ENCODE measurements around the gene C22orf42.
"Not testable (repeated sequence)": the region's sequence is repeated elsewhere in the genome, so short reads cannot be mapped to it uniquely, and the experiment has no call there.

The C22orf42 gene

GRCh38 chr22:32135958-32136357, 23.1 kb downstream of the C22orf42 start:
- not testable (repeated sequence) for DNase-seq (ENCODE audit: low read depth)

DNA sequence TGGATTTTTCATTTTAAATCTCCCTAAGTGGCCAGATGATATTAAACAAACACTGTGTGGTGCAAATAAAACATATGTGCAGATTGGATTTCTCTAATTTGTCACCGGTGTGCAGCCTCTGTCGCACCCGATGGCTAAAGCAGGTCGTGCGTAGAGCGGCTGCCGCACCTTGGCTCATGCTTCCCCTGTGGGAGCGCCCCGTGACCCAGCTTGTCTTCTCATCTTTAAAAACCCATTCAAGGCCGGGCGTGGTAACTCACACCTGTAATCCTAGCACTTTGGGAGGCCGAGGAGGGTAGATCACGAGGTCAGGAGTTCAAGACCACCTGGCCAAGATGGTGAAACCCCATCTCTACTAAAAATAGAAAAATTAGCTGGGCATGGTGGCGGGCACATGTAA, 24.3 kb downstream of the C22orf42 start:
- DNase-seq (ENCODE audit: low read depth): not testable (repeated sequence)

DNA sequence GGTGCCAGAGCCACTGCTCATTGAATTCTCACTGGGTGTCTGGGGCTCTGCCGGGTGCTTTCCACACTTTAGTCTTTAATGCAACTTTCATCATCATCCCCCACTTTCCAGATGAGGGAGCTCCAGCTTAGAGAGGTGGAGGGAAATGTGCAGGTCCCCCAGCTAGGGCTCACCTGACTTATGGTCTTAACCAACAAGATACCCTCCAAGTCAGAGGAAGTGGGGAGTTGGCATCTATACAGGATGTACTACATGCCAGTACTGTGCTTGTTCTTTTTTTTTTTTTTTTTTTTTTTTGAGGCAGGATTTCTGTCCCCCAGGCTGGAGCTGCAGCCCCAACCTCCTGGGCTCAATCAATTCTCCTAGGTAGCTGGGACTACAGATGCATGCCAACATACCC, 26.3 kb downstream of the C22orf42 start:
- no peak for DNase-seq (ENCODE audit: low read depth)

DNA sequence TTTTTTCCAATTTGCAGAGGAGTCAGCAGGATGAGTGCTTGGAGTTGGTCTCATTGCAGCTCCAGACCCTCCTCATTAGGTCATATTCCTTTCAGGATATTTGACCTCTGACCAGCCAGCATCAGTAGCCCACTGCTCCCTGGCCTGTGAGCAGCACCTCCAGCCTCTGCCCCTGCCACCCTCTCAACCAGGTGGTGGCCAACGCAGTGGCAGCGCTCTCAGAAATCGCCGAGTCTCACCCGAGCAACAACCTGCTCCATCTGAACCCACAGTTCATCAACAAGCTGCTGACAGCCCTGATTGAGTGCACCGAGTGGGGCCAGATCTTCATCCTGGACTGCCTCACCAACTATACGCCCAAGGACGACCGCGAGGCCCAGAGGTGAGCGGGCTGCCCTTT, 27.0 kb downstream of the C22orf42 start:
- no peak for DNase-seq (ENCODE audit: low read depth)

GRCh38 chr22:32130464-32130863, 28.6 kb downstream of the C22orf42 start:
- no peak for DNase-seq (ENCODE audit: low read depth)

GRCh38 chr22:32127904-32128303, 31.2 kb downstream of the C22orf42 start:
- no peak for DNase-seq (ENCODE audit: low read depth)

GRCh38 chr22:32123657-32124056, 35.4 kb downstream of the C22orf42 start:
- no peak for DNase-seq (ENCODE audit: low read depth)

- DNase-seq (ENCODE audit: low read depth): no peak
Measured at GRCh38 chr22:32122899-32123298, 36.2 kb downstream of the C22orf42 start.

DNA sequence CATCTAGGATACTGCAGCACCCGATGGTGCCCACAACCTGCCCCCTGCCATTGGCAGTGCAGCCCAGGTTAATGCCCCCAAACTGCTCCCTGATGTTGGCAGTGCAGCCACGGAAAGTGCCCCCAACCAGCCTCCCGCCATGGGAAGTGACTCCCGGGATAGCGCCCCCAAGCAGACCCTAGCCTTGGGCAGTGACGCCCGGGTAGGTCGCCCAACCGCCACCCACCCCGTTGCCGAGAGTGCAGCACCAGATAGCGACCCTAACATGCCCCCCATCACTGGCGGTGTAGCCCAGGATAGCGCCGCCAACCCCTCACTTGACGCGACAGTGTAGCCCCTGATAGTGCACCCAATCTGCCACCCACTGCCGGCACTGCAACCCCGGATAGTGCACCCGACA, 38.5 kb downstream of the C22orf42 start:
- no peak for DNase-seq (ENCODE audit: low read depth)

DNA sequence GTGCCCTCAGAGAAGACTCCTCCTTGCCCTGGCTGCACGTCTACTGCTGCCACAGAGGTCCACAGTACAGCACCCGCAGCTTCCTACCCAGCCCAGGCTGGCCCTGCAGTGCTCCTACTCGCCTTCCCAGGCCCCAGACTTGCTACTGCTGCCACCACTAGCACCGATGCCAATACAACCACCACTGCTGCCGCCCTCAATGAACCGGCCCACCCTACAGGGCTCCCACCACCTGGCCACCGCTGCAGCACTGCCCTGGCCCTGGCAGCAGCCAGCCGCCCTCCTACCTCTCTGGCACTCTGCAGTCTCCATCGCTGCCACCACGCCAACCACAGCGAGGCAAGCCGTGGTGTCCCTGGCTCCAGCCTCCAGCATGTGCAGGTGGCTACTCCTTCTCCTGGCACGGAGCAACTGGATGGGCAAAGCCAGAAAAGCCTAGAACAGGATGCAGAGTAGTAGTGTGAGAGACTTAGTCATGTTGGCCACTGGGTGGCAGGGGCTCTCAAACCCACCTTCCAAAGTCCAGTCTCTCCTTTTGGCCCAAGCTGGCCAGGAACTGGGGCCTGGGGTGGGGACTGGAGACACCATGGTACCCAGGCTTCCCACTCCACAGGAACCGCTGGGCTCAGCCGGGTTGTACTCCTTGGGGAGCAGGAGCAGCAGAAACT, 39.4 kb downstream of the C22orf42 start:
- no peak for DNase-seq (ENCODE audit: low read depth)

DNA sequence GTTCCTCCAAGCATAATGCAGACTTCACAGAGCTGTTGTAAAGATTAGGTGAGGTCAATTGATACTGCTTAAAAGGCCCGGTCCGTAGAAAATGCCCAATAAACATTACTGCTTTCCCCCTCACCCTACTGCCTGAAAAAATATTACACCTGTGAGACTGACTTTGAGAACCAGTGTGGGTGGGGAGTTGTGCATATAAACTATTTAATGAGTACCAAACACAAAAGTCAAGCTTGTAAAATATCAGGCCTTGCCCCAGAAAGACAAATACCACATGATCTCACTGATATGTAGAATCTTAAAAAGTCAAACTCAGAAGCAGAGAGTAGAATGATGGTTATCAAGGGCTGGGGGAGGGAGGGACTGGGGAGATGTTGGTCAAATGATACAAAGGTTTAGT, 46.7 kb downstream of the C22orf42 start:
- DNase-seq (ENCODE audit: low read depth): no peak

- DNase-seq (ENCODE audit: low read depth): no peak
Measured at GRCh38 chr22:32106930-32107329, 52.2 kb downstream of the C22orf42 start.

DNA sequence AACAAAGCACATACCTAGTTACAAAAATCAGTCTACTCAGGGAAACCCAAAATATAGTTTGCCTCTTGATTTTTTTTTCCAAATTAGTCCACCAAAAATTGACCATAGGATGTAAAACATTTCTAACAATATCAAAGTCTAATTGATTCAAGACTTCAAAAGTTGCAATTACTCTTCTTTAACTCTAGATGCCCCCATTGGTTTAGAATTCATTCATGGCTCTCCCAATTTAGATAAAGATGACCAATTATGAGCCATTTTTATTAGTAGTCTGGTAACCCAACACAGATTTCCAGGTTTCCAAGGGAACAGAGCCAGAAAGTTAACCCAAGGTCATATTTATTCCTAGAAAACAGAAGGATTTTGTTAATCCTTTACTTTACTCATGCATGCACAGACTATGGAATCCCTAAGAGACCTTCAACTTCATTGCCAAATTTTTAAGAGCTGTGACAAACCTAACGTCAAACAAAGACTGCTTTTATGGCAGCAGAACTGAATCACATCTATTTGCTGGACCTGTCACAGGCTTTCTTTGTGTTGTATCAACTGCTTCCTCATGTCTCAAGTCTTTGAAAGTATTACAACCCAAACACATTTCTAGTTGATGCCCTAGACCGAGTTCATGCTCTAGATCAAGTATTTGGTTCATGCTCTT, 55.3 kb downstream of the C22orf42 start:
- no peak for DNase-seq (ENCODE audit: low read depth)

DNA sequence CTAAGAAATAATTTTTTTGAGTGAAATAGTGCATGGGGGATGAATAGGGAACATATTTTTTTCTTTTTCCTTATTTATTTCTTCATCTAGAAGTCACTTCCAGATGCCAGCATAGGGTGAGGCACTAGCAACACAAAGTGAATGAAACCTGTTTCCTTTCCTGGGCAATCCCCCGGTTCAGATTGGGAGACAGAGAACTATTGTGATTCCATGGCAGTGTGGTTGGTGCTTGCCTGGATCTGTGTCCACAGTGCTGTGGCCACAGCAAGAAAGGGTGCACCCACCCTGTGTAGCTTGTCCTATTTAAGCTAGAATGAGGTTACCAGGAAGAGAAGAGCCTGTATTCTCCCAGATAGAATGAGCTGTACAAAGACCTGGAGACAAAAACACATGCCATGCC, 58.4 kb downstream of the C22orf42 start:
- DNase-seq (ENCODE audit: low read depth): no peak
